Breast epithelium (tissue), 4 donors: ENCODE results near the gene AQP5. TPM values are rescaled to one million over a fixed set of nuclear protein-coding genes. Genes with fewer than 3 reads are reported as not detected.

ENCODE experiments used
- DNase-seq, 2 donors: peaks; one replicate each; pipeline ENCODE4 v3.0.0-alpha.2; 2019; ENCODE audit warnings: low spot score in 2 of 2
- H3K27ac ChIP-seq, 2 donors: fragments of 200-600 bp; sonication (generic) in 1 of 2; one replicate each; pipeline ENCODE4 v1.5.1; 2016 to 2019; ENCODE audit warnings: mild to moderate bottlenecking in 1 of 2
- H3K27me3 ChIP-seq, 2 donors: fragments of 200-600 bp; sonication (generic) in 1 of 2; one replicate each; pipeline versions ENCODE4 v1.5.1 to v1.6.0; 2017 to 2019; ENCODE audit warnings: control low read depth in 1 of 2, mild to moderate bottlenecking in 1 of 2
- H3K36me3 ChIP-seq: fragments of 200-600 bp; one replicate; pipeline ENCODE4 v1.5.1; 2019
- H3K4me1 ChIP-seq, 2 donors: fragments of 200-600 bp; sonication (generic); one replicate each; pipeline ENCODE4 v1.5.1; 2016 to 2019; ENCODE audit warnings: control low read depth in 1 of 2
- H3K4me3 ChIP-seq, 3 donors: fragments of 200-600 bp; sonication (generic); 1 replicate in 2 of 3; 2 replicates in 1 of 3; pipeline ENCODE4 v1.5.1; 2016 to 2019; ENCODE audit warnings: mild to moderate bottlenecking in 3 of 3, moderate library complexity in 2 of 3
- H3K9me3 ChIP-seq, 2 donors: fragments of 200-600 bp; sonication (generic) in 1 of 2; one replicate each; pipeline ENCODE4 v1.5.1; 2016 to 2019; ENCODE audit warnings: control low read depth in 1 of 2
- POLR2A ChIP-seq: fragments of 450-650 bp; IDR thresholded peaks from one replicate; pipeline ENCODE4 v1.6.1; 2016; ENCODE audit warnings: antibody characterized with exemption, mild to moderate bottlenecking, moderate library complexity
- POLR2AphosphoS5 ChIP-seq, 3 donors: sonication (generic); formaldehyde crosslinking; IDR thresholded peaks; one replicate each; pipeline ENCODE4 v1.6.1; 2017; ENCODE audit warnings: antibody characterized with exemption in 3 of 3
- intact Hi-C: fragments of 100-400 bp; cut with DNase I; formaldehyde crosslinking; loops from one replicate; pipeline ENCODE4 v1.15.1; 2023; ENCODE audit warnings: low total_unique reads
- total RNA-seq, 3 donors: library from RNA; depleted of rRNA; stranded (reverse); fragments of >200 nt; gene quantifications; one replicate each; pipeline ENCODE4 v1.1.0, GENCODE V29; 2016
- TF ChIP-seq, protein P1 (sequence below), 3 donors: fragments of 450-650 bp; IDR thresholded peaks; one replicate each; pipeline ENCODE4 v1.5.1; 2016 to 2017; ENCODE audit warnings: antibody characterized with exemption in 3 of 3, mild to moderate bottlenecking in 3 of 3, moderate library complexity in 3 of 3

Gene AQP5
- total RNA-seq, 3 donors from 2014 or later: 3.1 to 4.6 TPM; not detected in 1

GRCh38 chr12:49933796-49934195, 27.9 kb upstream of the AQP5 start:
- Histone ChIP-seq H3K36me3 (no peaks in the 10 kb centered on the region), H3K9me3 (no peaks in the 10 kb centered on the region), H3K27ac (no peak overlapping the region), H3K27me3 (no peaks in the 10 kb centered on the region), H3K4me3 (no peak overlapping the region), H3K4me1 (no peaks in the 10 kb centered on the region)
- TF ChIP-seq POLR2A (no peak), POLR2AphosphoS5 (IDR thresholded peaks at IDR 0.05) (no peak)
- TF ChIP-seq, protein P1, sequence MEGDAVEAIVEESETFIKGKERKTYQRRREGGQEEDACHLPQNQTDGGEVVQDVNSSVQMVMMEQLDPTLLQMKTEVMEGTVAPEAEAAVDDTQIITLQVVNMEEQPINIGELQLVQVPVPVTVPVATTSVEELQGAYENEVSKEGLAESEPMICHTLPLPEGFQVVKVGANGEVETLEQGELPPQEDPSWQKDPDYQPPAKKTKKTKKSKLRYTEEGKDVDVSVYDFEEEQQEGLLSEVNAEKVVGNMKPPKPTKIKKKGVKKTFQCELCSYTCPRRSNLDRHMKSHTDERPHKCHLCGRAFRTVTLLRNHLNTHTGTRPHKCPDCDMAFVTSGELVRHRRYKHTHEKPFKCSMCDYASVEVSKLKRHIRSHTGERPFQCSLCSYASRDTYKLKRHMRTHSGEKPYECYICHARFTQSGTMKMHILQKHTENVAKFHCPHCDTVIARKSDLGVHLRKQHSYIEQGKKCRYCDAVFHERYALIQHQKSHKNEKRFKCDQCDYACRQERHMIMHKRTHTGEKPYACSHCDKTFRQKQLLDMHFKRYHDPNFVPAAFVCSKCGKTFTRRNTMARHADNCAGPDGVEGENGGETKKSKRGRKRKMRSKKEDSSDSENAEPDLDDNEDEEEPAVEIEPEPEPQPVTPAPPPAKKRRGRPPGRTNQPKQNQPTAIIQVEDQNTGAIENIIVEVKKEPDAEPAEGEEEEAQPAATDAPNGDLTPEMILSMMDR (IDR thresholded peaks at IDR 0.05): no peak
- intact Hi-C loops: no loop called here
- DNase-seq: no peak

- no peak overlapping the region for H3K27ac ChIP-seq
- no peaks in the 10 kb centered on the region for H3K36me3 ChIP-seq
- H3K27me3 ChIP-seq: no peaks in the 10 kb centered on the region
- no peaks in the 10 kb centered on the region for H3K4me1 ChIP-seq
- intact Hi-C loops: no loop called here
- H3K9me3 ChIP-seq: no peaks in the 10 kb centered on the region
- no peak overlapping the region for H3K4me3 ChIP-seq
- no peak for DNase-seq
- TF ChIP-seq POLR2AphosphoS5 (IDR thresholded peaks at IDR 0.05): no peak
- TF ChIP-seq, protein P1 (IDR thresholded peaks at IDR 0.05): no peak
- no peak for TF ChIP-seq POLR2A
Measured at GRCh38 chr12:49934505-49934904, 27.2 kb upstream of the AQP5 start.

- H3K9me3 ChIP-seq: no peaks in the 10 kb centered on the region
- H3K36me3 ChIP-seq: no peaks in the 10 kb centered on the region
- no peak overlapping the region for H3K27ac ChIP-seq
- intact Hi-C loops: loop anchor here (5.0 kb wide), 1 partner anchor 800 kb away; no protein-coding TSS in a partner anchor
- no peaks in the 10 kb centered on the region for H3K4me1 ChIP-seq
- no peaks in the 10 kb centered on the region for H3K27me3 ChIP-seq
- H3K4me3 ChIP-seq: no peak overlapping the region
- no peak for DNase-seq
- TF ChIP-seq POLR2AphosphoS5 (IDR thresholded peaks at IDR 0.05) (no peak), POLR2A (no peak)
- TF ChIP-seq, protein P1 (IDR thresholded peaks at IDR 0.05): no peak
Measured at GRCh38 chr12:49936925-49937324, 24.7 kb upstream of the AQP5 start.

- Histone ChIP-seq H3K9me3 (no peaks in the 10 kb centered on the region), H3K4me1 (no peaks in the 10 kb centered on the region), H3K36me3 (no peaks in the 10 kb centered on the region), H3K4me3 (no peak overlapping the region), H3K27ac (peak overlapping the region in 1 of 2 donors; percentile 43), H3K27me3 (no peaks in the 10 kb centered on the region)
- peak; percentile 37 to 40 for DNase-seq
- intact Hi-C loops: loop anchor here (5.0 kb wide), 1 partner anchor 800 kb away; no protein-coding TSS in a partner anchor
- TF ChIP-seq, protein P1 (IDR thresholded peaks at IDR 0.05): no peak
- TF ChIP-seq POLR2A (no peak), POLR2AphosphoS5 (IDR thresholded peaks at IDR 0.05) (no peak)
Measured at GRCh38 chr12:49937639-49938300, 23.9 kb upstream of the AQP5 start.

DNA sequence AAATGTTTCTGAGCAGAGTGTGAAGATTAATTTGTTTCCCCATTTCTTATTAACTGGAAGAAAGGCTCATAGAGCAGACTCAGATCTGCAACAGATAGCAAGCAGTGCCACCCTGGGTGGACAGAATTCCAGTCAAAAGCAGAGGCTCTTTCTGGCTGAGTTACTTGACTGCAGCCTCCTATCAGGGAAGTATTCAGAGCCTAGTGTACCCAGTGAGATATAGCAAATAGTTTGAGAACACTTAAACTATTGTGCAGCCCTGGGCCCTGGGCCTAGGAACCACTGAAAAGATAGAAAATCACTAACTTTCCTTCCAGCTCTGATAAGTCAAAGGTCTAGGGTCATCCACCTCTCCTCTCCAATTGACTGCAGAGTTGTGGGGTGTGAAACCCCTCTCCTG, 22.4 kb upstream of the AQP5 start:
- Histone ChIP-seq H3K27ac (no peak overlapping the region), H3K4me3 (no peak overlapping the region), H3K9me3 (no peaks in the 10 kb centered on the region), H3K27me3 (no peaks in the 10 kb centered on the region), H3K4me1 (no peaks in the 10 kb centered on the region), H3K36me3 (no peaks in the 10 kb centered on the region)
- DNase-seq: peak in 1 of 2 donors; percentile 14
- no peak for TF ChIP-seq POLR2A
- intact Hi-C loops: loop anchor here (5.0 kb wide), 1 partner anchor 798 kb away; no protein-coding TSS in a partner anchor
